Epithelial cell of esophagus (primary cell): ENCODE data around the gene CHRNA7.

ENCODE experiments used
- DNase-seq: peaks from one replicate; pipeline ENCODE4 v3.0.0; 2010; ENCODE audit warnings: low read depth
- H3K4me3 ChIP-seq: 2 replicates; pipeline ENCODE4 v1.5.1; 2011; ENCODE audit warnings: mild to moderate bottlenecking, low read length, control low read depth
- TF ChIP-seq, protein P1 (sequence below): IDR thresholded peaks from 2 replicates; pipeline ENCODE4 v1.5.1; 2011; ENCODE audit warnings: low read depth, mild to moderate bottlenecking, low read length, control low read depth, inconsistent platforms; ENCODE audit not compliant: insufficient read depth; ENCODE audit errors: missing control alignments

CHRNA7 gene

GRCh38 chr15:32099097-32099785 is 68.9 kb downstream of the CHRNA7 start:
- TF ChIP-seq, protein P1, sequence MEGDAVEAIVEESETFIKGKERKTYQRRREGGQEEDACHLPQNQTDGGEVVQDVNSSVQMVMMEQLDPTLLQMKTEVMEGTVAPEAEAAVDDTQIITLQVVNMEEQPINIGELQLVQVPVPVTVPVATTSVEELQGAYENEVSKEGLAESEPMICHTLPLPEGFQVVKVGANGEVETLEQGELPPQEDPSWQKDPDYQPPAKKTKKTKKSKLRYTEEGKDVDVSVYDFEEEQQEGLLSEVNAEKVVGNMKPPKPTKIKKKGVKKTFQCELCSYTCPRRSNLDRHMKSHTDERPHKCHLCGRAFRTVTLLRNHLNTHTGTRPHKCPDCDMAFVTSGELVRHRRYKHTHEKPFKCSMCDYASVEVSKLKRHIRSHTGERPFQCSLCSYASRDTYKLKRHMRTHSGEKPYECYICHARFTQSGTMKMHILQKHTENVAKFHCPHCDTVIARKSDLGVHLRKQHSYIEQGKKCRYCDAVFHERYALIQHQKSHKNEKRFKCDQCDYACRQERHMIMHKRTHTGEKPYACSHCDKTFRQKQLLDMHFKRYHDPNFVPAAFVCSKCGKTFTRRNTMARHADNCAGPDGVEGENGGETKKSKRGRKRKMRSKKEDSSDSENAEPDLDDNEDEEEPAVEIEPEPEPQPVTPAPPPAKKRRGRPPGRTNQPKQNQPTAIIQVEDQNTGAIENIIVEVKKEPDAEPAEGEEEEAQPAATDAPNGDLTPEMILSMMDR, result no peak
- DNase-seq, result no peak
- no peak overlapping the region for H3K4me3 ChIP-seq

GRCh38 chr15:32099956-32100684 is 69.8 kb downstream of the CHRNA7 start:
- TF ChIP-seq, protein P1, result no peak
- H3K4me3 ChIP-seq, result no peak overlapping the region
- no peak for DNase-seq

- no peak for DNase-seq
- TF ChIP-seq, protein P1, result no peak
These were observed 74.0 kb downstream of the CHRNA7 start for GRCh38 chr15:32104061-32104995.

DNA sequence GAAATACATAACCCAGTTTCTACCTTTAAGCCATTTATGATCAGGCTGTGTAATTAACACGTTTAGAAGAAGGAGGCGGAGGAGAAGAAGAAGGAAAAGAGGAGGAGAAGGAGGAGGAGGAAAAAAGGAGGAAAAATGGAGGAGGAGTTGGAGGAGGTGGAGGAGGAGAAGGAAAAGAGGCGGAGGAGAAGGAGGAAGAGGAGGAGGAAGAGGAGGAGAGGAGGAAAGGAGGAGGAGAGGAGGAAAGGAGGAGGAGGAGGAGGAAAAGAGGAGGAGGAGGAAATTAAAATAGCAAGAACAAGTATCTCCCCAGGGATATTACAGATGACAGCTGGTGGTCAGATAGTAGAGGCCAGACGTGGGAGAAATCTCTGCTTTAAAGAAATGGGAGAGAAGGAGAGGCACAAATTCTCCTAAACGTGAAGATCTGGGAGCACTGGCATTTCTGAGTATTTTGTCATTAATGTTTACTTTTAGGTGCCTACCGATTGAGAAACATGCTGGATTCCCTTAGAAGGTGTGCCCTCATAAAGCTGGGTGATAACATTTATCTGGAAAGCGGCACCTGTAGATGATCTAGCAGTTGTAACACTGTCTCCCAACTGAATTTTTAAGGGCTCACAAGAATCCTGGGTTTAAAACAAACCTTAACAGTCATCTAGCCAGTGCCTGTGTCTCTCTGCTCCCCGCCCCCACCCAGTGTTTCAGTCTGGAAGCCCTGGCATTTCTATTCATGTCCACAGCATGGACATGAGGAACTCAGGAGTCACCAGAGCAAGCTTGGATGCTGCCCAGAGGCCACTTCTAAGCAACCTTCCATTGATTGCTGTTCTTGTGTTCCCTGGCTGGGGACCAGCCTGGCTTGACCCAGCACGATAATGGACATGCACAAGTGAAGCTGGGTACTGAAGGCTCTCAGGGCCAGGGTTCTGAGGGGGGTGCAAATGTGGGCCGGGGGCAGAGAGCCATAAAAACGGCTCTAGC is 75.2 kb downstream of the CHRNA7 start:
- no peak overlapping the region for H3K4me3 ChIP-seq
- TF ChIP-seq, protein P1, result no peak

More at GRCh38 chr15:32104061-32104995, 74.0 kb downstream of the CHRNA7 start:
- H3K4me3 ChIP-seq, result no peak overlapping the region

DNA sequence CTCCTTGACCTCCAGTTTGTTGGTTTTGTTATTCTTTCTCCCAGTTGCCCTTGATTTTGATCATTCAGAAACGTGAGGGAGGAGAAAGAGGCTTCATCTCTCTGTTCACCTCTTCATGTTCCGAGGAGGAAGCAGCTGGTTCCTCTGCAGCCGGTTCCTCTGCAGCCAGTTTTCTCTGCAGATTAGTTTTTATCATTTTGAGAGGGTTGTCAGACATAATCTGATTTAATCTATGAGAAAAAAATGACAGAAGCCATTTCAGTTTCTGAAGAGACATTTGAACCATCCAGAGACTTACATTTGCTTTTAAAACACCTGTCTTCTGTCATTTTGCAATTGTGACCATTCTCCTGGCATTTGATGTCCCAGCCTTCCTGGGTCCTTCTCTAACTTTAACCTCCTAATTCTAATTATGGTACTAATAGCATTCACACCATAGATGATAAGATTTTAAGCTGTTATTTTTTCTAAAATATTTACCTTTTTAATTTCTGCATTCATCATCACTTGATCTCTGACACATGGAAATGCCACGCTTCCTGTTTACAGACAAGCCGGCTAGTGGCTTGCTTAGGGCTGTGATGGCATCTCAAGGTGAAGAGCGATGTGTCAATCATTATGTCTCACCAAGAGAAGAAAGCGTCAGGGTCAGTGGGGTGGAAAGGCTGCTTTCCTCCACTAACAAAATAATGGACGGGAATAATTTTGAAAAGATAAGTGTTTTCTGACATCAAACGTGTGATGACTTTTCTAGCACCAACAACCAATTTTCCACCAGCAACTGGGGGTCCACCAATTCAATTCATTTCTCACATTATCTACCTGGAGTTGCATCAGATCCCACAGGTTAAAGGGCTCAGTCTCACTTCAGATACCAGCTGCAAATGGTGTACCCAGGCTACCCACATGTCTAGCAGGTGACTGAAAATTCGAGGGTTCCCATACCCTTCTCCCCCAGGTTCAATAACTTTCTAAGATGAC is 76.4 kb downstream of the CHRNA7 start:
- TF ChIP-seq, protein P1, result no peak
- no peak overlapping the region for H3K4me3 ChIP-seq
- DNase-seq, result no peak

More for the DNA sequence above, 75.2 kb downstream of the CHRNA7 start:
- DNase-seq, result no peak
